Fibroblast of villous mesenchyme (primary cell): Measurements from ENCODE around the gene ANKRD11. TPM values are rescaled to one million over a fixed set of nuclear protein-coding genes. Genes with fewer than 3 reads are reported as not detected.
"Not testable (repeated sequence)": the region's sequence is repeated elsewhere in the genome, so short reads cannot be mapped to it uniquely, and the experiment has no call there.

ENCODE experiments used
- DNase-seq: peaks from one replicate; pipeline ENCODE4 v3.0.0-alpha.2; 2010; ENCODE audit warnings: low read depth
- H3K4me3 ChIP-seq: 2 replicates; pipeline ENCODE4 v1.5.1; 2011; ENCODE audit warnings: low read depth, mild to moderate bottlenecking, low read length
- CTCF ChIP-seq: IDR thresholded peaks from 2 replicates; pipeline ENCODE4 v1.5.1; 2012; ENCODE audit warnings: low read depth, mild to moderate bottlenecking, low read length; ENCODE audit not compliant: insufficient read depth
- total RNA-seq: library from RNA; depleted of rRNA; stranded (reverse); fragments of >200 nt; gene quantifications from 2 replicates; pipeline ENCODE4 v1.2.3, GENCODE V29; 2012

Gene ANKRD11
- total RNA-seq, 1 donor, result 69.5 TPM

GRCh38 chr16:89425523-89425922 lies 64.8 kb downstream of the ANKRD11 start:
- DNase-seq, result no peak
- no peak overlapping the region for H3K4me3 ChIP-seq
- no peak for TF ChIP-seq CTCF

- no peak for DNase-seq
- TF ChIP-seq CTCF, result no peak
- no peak overlapping the region for H3K4me3 ChIP-seq
Observed at GRCh38 chr16:89423681-89424260, 66.6 kb downstream of the ANKRD11 start.

GRCh38 chr16:89422905-89423630 lies 67.3 kb downstream of the ANKRD11 start:
- H3K4me3 ChIP-seq, result no peak overlapping the region
- peak; percentile 73 for DNase-seq
- no peak for TF ChIP-seq CTCF

GRCh38 chr16:89422527-89422904 lies 67.8 kb downstream of the ANKRD11 start:
- no peak for TF ChIP-seq CTCF
- peak; percentile 58 for DNase-seq
- H3K4me3 ChIP-seq, result no peak overlapping the region

- not testable (repeated sequence) for H3K4me3 ChIP-seq, DNase-seq
Observed at GRCh38 chr16:89421300-89421699, 69.1 kb downstream of the ANKRD11 start.

- no peak overlapping the region for H3K4me3 ChIP-seq
- TF ChIP-seq CTCF, result no peak
- no peak for DNase-seq
Observed at GRCh38 chr16:89420204-89420603, 70.2 kb downstream of the ANKRD11 start.

GRCh38 chr16:89418352-89418751 lies 72.0 kb downstream of the ANKRD11 start:
- no peak for TF ChIP-seq CTCF
- no peak for DNase-seq
- H3K4me3 ChIP-seq, result no peak overlapping the region
